ENCODE data around the gene RNF183. TPM values are rescaled to one million over a fixed set of nuclear protein-coding genes. Genes with fewer than 3 reads are reported as not detected.

RNF183 gene
- total RNA-seq, 1 donor, result not detected

DNA sequence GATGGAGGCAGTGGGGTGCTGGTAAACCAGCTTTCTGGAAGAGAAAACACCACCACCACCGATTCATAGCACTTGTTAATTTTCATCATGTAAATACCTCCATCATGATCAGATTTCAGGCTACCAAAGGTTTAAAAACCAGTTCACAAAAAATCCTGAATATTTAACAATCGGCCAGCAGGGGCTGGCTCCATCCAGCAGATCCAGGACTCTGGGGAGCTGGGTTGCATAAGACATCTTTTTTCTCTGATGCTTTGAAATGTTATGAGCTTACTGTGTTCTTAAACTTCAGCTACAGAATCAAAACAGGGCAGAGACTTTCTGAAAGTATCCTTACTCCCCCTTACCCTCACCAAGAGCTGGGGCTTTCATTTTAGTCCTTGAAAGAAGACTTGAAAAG is 14.6 kb upstream of the RNF183 start:
- no peak for DNase-seq (ENCODE audit: insufficient read length, low spot score, missing footprints)
- H3K27me3 ChIP-seq (ENCODE audit: insufficient read depth, low read length), result no peaks in the 10 kb centered on the region
- H3K4me2 ChIP-seq (ENCODE audit: insufficient read depth, low read length), result no peak overlapping the region
- H3K36me3 ChIP-seq (ENCODE audit: insufficient read depth, low read length), result no peaks in the 10 kb centered on the region
- H3K4me1 ChIP-seq (ENCODE audit: insufficient read depth, low read length), result no peaks in the 10 kb centered on the region
- no peaks in the 10 kb centered on the region for H3K79me2 ChIP-seq (ENCODE audit: insufficient read depth, low read length)
- TF ChIP-seq, protein P1, sequence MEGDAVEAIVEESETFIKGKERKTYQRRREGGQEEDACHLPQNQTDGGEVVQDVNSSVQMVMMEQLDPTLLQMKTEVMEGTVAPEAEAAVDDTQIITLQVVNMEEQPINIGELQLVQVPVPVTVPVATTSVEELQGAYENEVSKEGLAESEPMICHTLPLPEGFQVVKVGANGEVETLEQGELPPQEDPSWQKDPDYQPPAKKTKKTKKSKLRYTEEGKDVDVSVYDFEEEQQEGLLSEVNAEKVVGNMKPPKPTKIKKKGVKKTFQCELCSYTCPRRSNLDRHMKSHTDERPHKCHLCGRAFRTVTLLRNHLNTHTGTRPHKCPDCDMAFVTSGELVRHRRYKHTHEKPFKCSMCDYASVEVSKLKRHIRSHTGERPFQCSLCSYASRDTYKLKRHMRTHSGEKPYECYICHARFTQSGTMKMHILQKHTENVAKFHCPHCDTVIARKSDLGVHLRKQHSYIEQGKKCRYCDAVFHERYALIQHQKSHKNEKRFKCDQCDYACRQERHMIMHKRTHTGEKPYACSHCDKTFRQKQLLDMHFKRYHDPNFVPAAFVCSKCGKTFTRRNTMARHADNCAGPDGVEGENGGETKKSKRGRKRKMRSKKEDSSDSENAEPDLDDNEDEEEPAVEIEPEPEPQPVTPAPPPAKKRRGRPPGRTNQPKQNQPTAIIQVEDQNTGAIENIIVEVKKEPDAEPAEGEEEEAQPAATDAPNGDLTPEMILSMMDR (IDR thresholded peaks at IDR 0.05; ENCODE audit: extremely low read depth, low read depth, low read length), result peak; percentile 56
- H3K4me3 ChIP-seq (ENCODE audit: insufficient read depth, low read length), result no peak overlapping the region
- no peaks in the 10 kb centered on the region for H4K20me1 ChIP-seq (ENCODE audit: insufficient read depth, low read length)
- no peak overlapping the region for H2AFZ ChIP-seq (ENCODE audit: low read length)
- no peak overlapping the region for H3K27ac ChIP-seq (ENCODE audit: low read depth, low read length)
- H3K9me3 ChIP-seq (ENCODE audit: low read depth, low read length), result no peaks in the 10 kb centered on the region

DNA sequence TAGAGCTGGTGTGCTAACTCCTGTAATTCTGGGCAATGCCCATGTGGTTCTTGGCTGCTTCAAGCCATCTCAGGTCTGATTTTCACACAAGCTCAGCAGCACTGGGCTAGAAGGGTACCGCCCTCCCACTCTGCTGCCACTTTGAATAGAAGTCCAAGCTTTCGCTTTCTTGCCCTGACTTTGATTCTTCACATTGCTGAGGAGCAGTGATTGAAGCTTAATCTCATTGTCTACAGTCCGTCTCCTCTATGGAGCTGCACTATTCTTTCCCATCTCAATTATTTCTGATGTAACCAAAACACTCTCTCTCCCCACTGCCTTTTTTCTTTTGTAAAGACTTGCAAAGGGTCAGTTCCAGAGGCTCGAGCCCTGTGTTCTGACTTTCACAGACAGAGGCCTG is 12.9 kb upstream of the RNF183 start:
- H3K36me3 ChIP-seq (ENCODE audit: insufficient read depth, low read length), result no peaks in the 10 kb centered on the region
- no peak overlapping the region for H2AFZ ChIP-seq (ENCODE audit: low read length)
- no peak for DNase-seq (ENCODE audit: insufficient read length, low spot score, missing footprints)
- H3K4me1 ChIP-seq (ENCODE audit: insufficient read depth, low read length), result no peaks in the 10 kb centered on the region
- no peak overlapping the region for H3K4me3 ChIP-seq (ENCODE audit: insufficient read depth, low read length)
- H3K27me3 ChIP-seq (ENCODE audit: insufficient read depth, low read length), result no peaks in the 10 kb centered on the region
- no peak overlapping the region for H3K27ac ChIP-seq (ENCODE audit: low read depth, low read length)
- TF ChIP-seq, protein P1 (IDR thresholded peaks at IDR 0.05; ENCODE audit: extremely low read depth, low read depth, low read length), result no peak
- H3K9me3 ChIP-seq (ENCODE audit: low read depth, low read length), result no peaks in the 10 kb centered on the region
- H3K4me2 ChIP-seq (ENCODE audit: insufficient read depth, low read length), result no peak overlapping the region
- no peaks in the 10 kb centered on the region for H3K79me2 ChIP-seq (ENCODE audit: insufficient read depth, low read length)
- H4K20me1 ChIP-seq (ENCODE audit: insufficient read depth, low read length), result no peaks in the 10 kb centered on the region

DNA sequence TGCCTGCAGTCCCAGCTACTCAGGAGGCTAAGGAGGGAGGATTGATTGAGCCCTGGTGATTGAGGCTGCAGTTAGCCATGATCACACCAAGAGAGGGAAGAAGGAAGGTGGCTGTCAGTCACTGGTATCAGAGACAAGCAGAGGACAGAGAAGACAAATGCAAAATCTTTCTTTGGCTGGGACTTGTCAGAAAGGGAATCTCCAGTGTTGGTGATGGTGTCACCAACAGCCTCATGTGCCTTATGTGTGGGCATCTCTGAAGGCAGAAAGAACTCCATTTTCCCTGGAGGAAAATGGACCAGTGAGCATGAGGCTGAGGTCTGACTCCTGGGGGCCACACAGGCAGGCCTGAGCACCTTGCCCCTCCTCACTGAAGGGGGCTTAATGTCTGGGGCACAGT is 12.1 kb upstream of the RNF183 start:
- H4K20me1 ChIP-seq (ENCODE audit: insufficient read depth, low read length), result no peaks in the 10 kb centered on the region

DNA sequence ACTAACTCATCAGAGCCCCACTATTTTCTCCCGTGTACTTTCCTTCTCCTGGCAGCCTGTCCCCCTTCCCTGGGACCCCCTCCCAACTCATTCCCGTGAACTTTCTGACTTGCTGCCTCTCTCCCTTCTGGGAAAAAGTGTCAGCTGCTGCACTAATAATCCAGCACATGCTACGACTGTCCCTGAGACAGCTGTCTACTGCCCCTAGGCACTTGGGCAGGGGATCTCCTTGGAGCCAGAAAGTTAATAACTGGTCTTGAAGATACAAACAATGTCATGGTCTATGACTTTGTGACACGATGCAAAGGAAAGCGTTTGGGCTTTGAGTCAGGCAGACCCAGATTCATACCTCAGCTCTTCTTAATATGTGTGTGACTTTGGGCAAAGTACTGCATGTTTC is 10.1 kb upstream of the RNF183 start:
- no peaks in the 10 kb centered on the region for H4K20me1 ChIP-seq (ENCODE audit: insufficient read depth, low read length)
- DNase-seq (ENCODE audit: insufficient read length, low spot score, missing footprints), result no peak
- H3K4me2 ChIP-seq (ENCODE audit: insufficient read depth, low read length), result no peak overlapping the region
- TF ChIP-seq, protein P1 (IDR thresholded peaks at IDR 0.05; ENCODE audit: extremely low read depth, low read depth, low read length), result no peak
- H3K9me3 ChIP-seq (ENCODE audit: low read depth, low read length), result no peaks in the 10 kb centered on the region
- H3K27me3 ChIP-seq (ENCODE audit: insufficient read depth, low read length), result no peaks in the 10 kb centered on the region
- no peak overlapping the region for H3K4me3 ChIP-seq (ENCODE audit: insufficient read depth, low read length)
- no peak overlapping the region for H2AFZ ChIP-seq (ENCODE audit: low read length)
- H3K4me1 ChIP-seq (ENCODE audit: insufficient read depth, low read length), result no peaks in the 10 kb centered on the region
- H3K79me2 ChIP-seq (ENCODE audit: insufficient read depth, low read length), result no peaks in the 10 kb centered on the region
- H3K36me3 ChIP-seq (ENCODE audit: insufficient read depth, low read length), result no peaks in the 10 kb centered on the region
- H3K27ac ChIP-seq (ENCODE audit: low read depth, low read length), result no peak overlapping the region

More for the DNA sequence above, 12.1 kb upstream of the RNF183 start:
- Histone ChIP-seq H2AFZ (ENCODE audit: low read length) (no peak overlapping the region), H3K27ac (ENCODE audit: low read depth, low read length) (no peak overlapping the region), H3K36me3 (ENCODE audit: insufficient read depth, low read length) (no peaks in the 10 kb centered on the region), H3K4me1 (ENCODE audit: insufficient read depth, low read length) (no peaks in the 10 kb centered on the region), H3K79me2 (ENCODE audit: insufficient read depth, low read length) (no peaks in the 10 kb centered on the region), H3K9me3 (ENCODE audit: low read depth, low read length) (no peaks in the 10 kb centered on the region), H3K27me3 (ENCODE audit: insufficient read depth, low read length) (no peaks in the 10 kb centered on the region), H3K4me2 (ENCODE audit: insufficient read depth, low read length) (no peak overlapping the region), H3K4me3 (ENCODE audit: insufficient read depth, low read length) (no peak overlapping the region)
- TF ChIP-seq, protein P1 (IDR thresholded peaks at IDR 0.05; ENCODE audit: extremely low read depth, low read depth, low read length), result no peak
- DNase-seq (ENCODE audit: insufficient read length, low spot score, missing footprints), result no peak

Measured in osteoblast (primary cell).